Neural progenitor cell (in vitro differentiated cells): ENCODE data around the gene GADD45G. TPM values are rescaled to one million over a fixed set of nuclear protein-coding genes. Genes with fewer than 3 reads are reported as not detected.

Experiments
- DNase-seq: peaks from one replicate; pipeline ENCODE4 v3.0.0-alpha.2; 2016; ENCODE audit warnings: low spot score
- H2AFZ ChIP-seq: fragments of 200-600 bp; sonication (generic); replicated peaks from 2 replicates; pipeline ENCODE4 v1.6.1; 2016; ENCODE audit warnings: antibody characterized with exemption
- H3F3A ChIP-seq: fragments of 200-600 bp; sonication (generic); 2 replicates; pipeline ENCODE4 v1.6.1; 2016; ENCODE audit warnings: antibody characterized with exemption, low read depth
- H3K27ac ChIP-seq: fragments of 200-600 bp; sonication (generic); 2 replicates; pipeline ENCODE4 v1.5.1; 2016; ENCODE audit warnings: mild to moderate bottlenecking
- H3K27me3 ChIP-seq: fragments of 200-600 bp; sonication (generic); 2 replicates; pipeline ENCODE4 v1.6.1; 2016; ENCODE audit warnings: mild to moderate bottlenecking, moderate library complexity
- H3K36me3 ChIP-seq: fragments of 200-600 bp; sonication (generic); 2 replicates; pipeline ENCODE4 v1.5.1; 2016
- H3K4me1 ChIP-seq: fragments of 200-600 bp; sonication (generic); 2 replicates; pipeline ENCODE4 v1.6.1; 2016; ENCODE audit warnings: mixed run types
- H3K4me2 ChIP-seq: fragments of 200-600 bp; sonication (generic); 2 replicates; pipeline ENCODE4 v1.6.1; 2016
- H3K4me3 ChIP-seq: fragments of 200-600 bp; sonication (generic); 2 replicates; pipeline ENCODE4 v1.5.1; 2016
- H3K79me2 ChIP-seq: fragments of 200-600 bp; sonication (generic); 2 replicates; pipeline ENCODE4 v1.6.1; 2016; ENCODE audit warnings: low read depth
- H3K9ac ChIP-seq: fragments of 200-600 bp; sonication (generic); 2 replicates; pipeline ENCODE4 v1.6.1; 2016
- H3K9me3 ChIP-seq: fragments of 200-600 bp; sonication (generic); 2 replicates; pipeline ENCODE4 v1.5.1; 2016; ENCODE audit warnings: low read depth
- H4K20me1 ChIP-seq: fragments of 200-600 bp; sonication (generic); 2 replicates; pipeline ENCODE4 v1.6.1; 2016; ENCODE audit warnings: low read depth
- H3K27ac Mint-ChIP-seq: 3 replicates; pipeline ENCODE4 v1.8.0; 2021; ENCODE audit warnings: mixed read lengths
- H3K27me3 Mint-ChIP-seq: 2 replicates; pipeline ENCODE4 v1.8.0; 2022; ENCODE audit warnings: low read depth, mild to moderate bottlenecking, inconsistent platforms, moderate library complexity, mixed read lengths; ENCODE audit not compliant: insufficient read depth
- H3K36me3 Mint-ChIP-seq: 3 replicates; pipeline ENCODE4 v1.8.0; 2021; ENCODE audit warnings: mixed read lengths
- H3K4me1 Mint-ChIP-seq: 3 replicates; pipeline ENCODE4 v1.8.0; 2021; ENCODE audit warnings: mixed read lengths
- H3K4me3 Mint-ChIP-seq: 3 replicates; pipeline ENCODE4 v1.8.0; 2021; ENCODE audit warnings: mild to moderate bottlenecking, moderate library complexity, mixed read lengths
- H3K9me3 Mint-ChIP-seq: 3 replicates; pipeline ENCODE4 v1.8.0; 2020; ENCODE audit warnings: mixed read lengths
- CTCF ChIP-seq: fragments of 200-600 bp; sonication (generic); IDR thresholded peaks from 2 replicates; pipeline ENCODE4 v1.5.1; 2017; ENCODE audit warnings: antibody characterized with exemption, mild to moderate bottlenecking
- EZH2 ChIP-seq: fragments of 200-600 bp; sonication (generic); IDR thresholded peaks from 2 replicates; pipeline ENCODE4 v1.6.1; 2017; ENCODE audit warnings: antibody characterized with exemption, mild to moderate bottlenecking, moderate library complexity
- EZH2phosphoT487 ChIP-seq: fragments of 200-600 bp; sonication (generic); IDR thresholded peaks from 2 replicates; pipeline ENCODE4 v1.6.1; 2017; ENCODE audit warnings: antibody characterized with exemption
- total RNA-seq: library from RNA; depleted of rRNA; stranded (reverse); fragments of >200 nt; gene quantifications from 2 replicates; pipeline ENCODE4 v1.2.3, GENCODE V29; 2015; ENCODE audit warnings: low replicate concordance

GADD45G gene
- total RNA-seq, 1 donor from 2014 or later, result not detected

GRCh38 chr9:89610391-89610925 lies 5.6 kb downstream of the GADD45G start:
- Mint-ChIP-seq H3K9me3 (peaks cover 3% of the 10 kb centered on the region), H3K4me3 (no peak overlapping the region), H3K27me3 (peaks cover 26% of the 10 kb centered on the region), H3K4me1 (peaks cover 38% of the 10 kb centered on the region), H3K36me3 (peaks cover 5% of the 10 kb centered on the region), H3K27ac (no peak overlapping the region)
- H3K4me2 ChIP-seq, result no peak overlapping the region
- H3K4me3 ChIP-seq, result no peak overlapping the region
- H4K20me1 ChIP-seq, result peaks cover 17% of the 10 kb centered on the region
- DNase-seq, result no peak
- H3K4me1 ChIP-seq, result peaks cover 27% of the 10 kb centered on the region
- H3K36me3 ChIP-seq, result no peaks in the 10 kb centered on the region
- H3K9me3 ChIP-seq, result no peaks in the 10 kb centered on the region
- H3F3A ChIP-seq, result peaks cover 15% of the 10 kb centered on the region
- H3K27me3 ChIP-seq, result peaks cover 53% of the 10 kb centered on the region
- H3K27ac ChIP-seq, result no peak overlapping the region
- no peaks in the 10 kb centered on the region for H3K79me2 ChIP-seq
- H2AFZ ChIP-seq, result no peak overlapping the region
- H3K9ac ChIP-seq, result no peak overlapping the region
- TF ChIP-seq CTCF (no peak), EZH2 (no peak), EZH2phosphoT487 (no peak)

DNA sequence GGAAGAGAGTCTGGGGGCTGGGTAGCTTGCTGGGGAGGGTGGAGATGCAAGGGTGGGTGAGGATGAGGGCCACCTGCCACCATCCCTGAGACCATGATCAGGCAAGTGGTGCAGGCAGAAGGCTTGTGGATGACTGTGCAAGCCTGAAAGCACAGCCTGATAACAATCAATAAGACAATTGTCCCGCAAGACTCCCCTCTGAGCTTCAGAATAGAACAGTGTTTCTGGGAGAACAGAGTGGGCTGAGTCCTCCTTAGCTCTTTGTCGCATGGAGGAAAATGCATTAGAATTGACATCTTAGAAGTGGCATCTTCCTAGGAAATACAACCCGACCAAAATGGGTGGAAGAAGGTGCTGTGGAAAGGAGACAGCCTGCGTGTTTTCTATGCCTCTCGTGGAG lies 6.6 kb downstream of the GADD45G start:
- DNase-seq, result peak; percentile 26
- H3K9me3 Mint-ChIP-seq, result peaks cover 3% of the 10 kb centered on the region
- H3F3A ChIP-seq, result peaks cover 5% of the 10 kb centered on the region
- peak overlapping the region; percentile 91 for H3K27ac Mint-ChIP-seq
- H3K4me3 Mint-ChIP-seq, result peak overlapping the region; percentile 38
- H3K79me2 ChIP-seq, result no peaks in the 10 kb centered on the region
- H3K4me1 Mint-ChIP-seq, result peaks cover 35% of the 10 kb centered on the region
- H2AFZ ChIP-seq, result no peak overlapping the region
- H3K27me3 ChIP-seq, result peaks cover 43% of the 10 kb centered on the region
- no peaks in the 10 kb centered on the region for H3K9me3 ChIP-seq
- H3K9ac ChIP-seq, result no peak overlapping the region
- H3K4me2 ChIP-seq, result peak overlapping the region; percentile 39
- H3K27ac ChIP-seq, result no peak overlapping the region
- no peak overlapping the region for H3K4me3 ChIP-seq
- peaks cover 7% of the 10 kb centered on the region for H4K20me1 ChIP-seq
- H3K36me3 ChIP-seq, result no peaks in the 10 kb centered on the region
- no peak for TF ChIP-seq EZH2phosphoT487
- no peak for TF ChIP-seq CTCF
- TF ChIP-seq EZH2, result no peak
- peaks cover 2% of the 10 kb centered on the region for H3K36me3 Mint-ChIP-seq
- H3K27me3 Mint-ChIP-seq, result peaks cover 26% of the 10 kb centered on the region
- H3K4me1 ChIP-seq, result peaks cover 17% of the 10 kb centered on the region

- Histone ChIP-seq H3K9me3 (no peaks in the 10 kb centered on the region), H3K9ac (no peak overlapping the region), H3F3A (no peaks in the 10 kb centered on the region), H3K27ac (no peak overlapping the region), H3K4me3 (no peak overlapping the region), H3K27me3 (peaks cover 31% of the 10 kb centered on the region), H4K20me1 (no peaks in the 10 kb centered on the region), H3K36me3 (no peaks in the 10 kb centered on the region), H2AFZ (no peak overlapping the region), H3K4me1 (peaks cover 8% of the 10 kb centered on the region), H3K4me2 (no peak overlapping the region), H3K79me2 (no peaks in the 10 kb centered on the region)
- H3K4me3 Mint-ChIP-seq, result peak overlapping the region; percentile 52
- peaks cover 28% of the 10 kb centered on the region for H3K27me3 Mint-ChIP-seq
- no peak overlapping the region for H3K27ac Mint-ChIP-seq
- peaks cover 3% of the 10 kb centered on the region for H3K9me3 Mint-ChIP-seq
- no peak for TF ChIP-seq EZH2phosphoT487
- no peak for TF ChIP-seq EZH2
- TF ChIP-seq CTCF, result no peak
- peaks cover 22% of the 10 kb centered on the region for H3K4me1 Mint-ChIP-seq
- H3K36me3 Mint-ChIP-seq, result peaks cover 1% of the 10 kb centered on the region
- DNase-seq, result no peak
Observed at GRCh38 chr9:89612566-89613278, 7.9 kb downstream of the GADD45G start.
